Cardiac atrium fibroblast (primary cell): ENCODE data around the gene ZNF883. TPM values are rescaled to one million over a fixed set of nuclear protein-coding genes. Genes with fewer than 3 reads are reported as not detected.

Source experiments
- total RNA-seq: library from RNA; depleted of rRNA; stranded (reverse); fragments of >200 nt; gene quantifications from 2 replicates; pipeline ENCODE4 v1.2.3, GENCODE V29; 2015

ZNF883 gene
- 1.8 and 2.0 TPM in 2 replicates for total RNA-seq

DNA sequence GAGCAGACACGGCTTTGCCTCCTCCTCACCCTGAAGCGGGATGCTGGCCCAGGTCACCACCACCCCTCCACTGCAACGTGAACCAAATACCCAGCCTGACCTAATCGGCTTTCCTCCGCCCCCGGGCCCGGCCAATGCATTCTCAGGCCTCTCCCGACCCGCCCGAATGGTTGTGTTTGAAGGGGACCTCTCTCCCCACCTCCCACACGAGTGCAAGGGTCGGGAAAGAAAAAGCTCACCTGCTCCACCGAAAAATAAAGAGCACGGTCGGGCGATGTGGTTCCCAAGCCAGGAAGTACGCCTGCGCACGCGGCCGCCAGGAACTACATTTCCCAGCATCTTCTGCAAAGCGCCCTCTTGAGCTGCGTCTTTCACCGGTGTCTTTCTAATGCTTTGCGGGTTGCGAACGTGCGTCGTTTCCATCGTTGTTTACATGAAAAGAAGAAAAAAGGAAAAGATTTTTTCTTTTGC, at the start of gene ZNF883:
Gene ZNF883, minus strand, starts transcription at position 282 of the 471 bp plus-strand sequence.

GRCh38 chr9:113056191-113057106, 44.5 kb upstream of the ZNF883 start, which contains the start of gene ZFP37:
TSS of gene ZFP37 (minus strand) at chr9:113056724. CDS start at chr9:113056688, 36 bp downstream.

Other genes with a start within 250 kb of the ZNF883 start
- gene SLC46A2, start 121.3 kb downstream of the ZNF883 start, total RNA-seq = not detected in 2 replicates
- 0.36 and 1.1 TPM in 2 replicates for gene ZFP37, start 44.5 kb upstream of the ZNF883 start, total RNA-seq
- gene SLC31A2, start 138.8 kb upstream of the ZNF883 start, total RNA-seq = 4.7 and 5.3 TPM in 2 replicates
- 14.1 and 14.6 TPM in 2 replicates for gene FKBP15, start 209.1 kb upstream of the ZNF883 start, total RNA-seq
- 22.4 and 33.5 TPM in 2 replicates for gene SLC31A1, start 209.4 kb upstream of the ZNF883 start, total RNA-seq